H1 (cell line): Measurements from ENCODE around the gene ACBD6. TPM values are rescaled to one million over a fixed set of nuclear protein-coding genes. Genes with fewer than 3 reads are reported as not detected.

ENCODE experiments used
- CTCF ChIA-PET: fragments of 300-600 bp; sonication (Branson Sonifier 250); formaldehyde crosslinking; loops from one replicate; lab custom pipeline; 2021; ENCODE audit not compliant: partially characterized antibody; lab: Charles Lee
- POLR2A ChIA-PET: fragments of 300-600 bp; sonication (Branson Sonifier 250); formaldehyde crosslinking; loops from one replicate; lab custom pipeline; 2021; ENCODE audit warnings: inconsistent platforms; ENCODE audit not compliant: partially characterized antibody; lab: Charles Lee
- DNase-seq, 2 experiments: peaks; one replicate each; pipeline versions ENCODE4 v3.0.0 to v3.0.0-alpha.2; 2010 to 2022; ENCODE audit warnings: low spot score in 2 of 2, low read depth in 1 of 2, mixed read lengths in 1 of 2
- FAIRE-seq: peaks from 2 replicates; lab custom pipeline; 2011; peaks lifted over from hg19 to GRCh38; lab: Jason Lieb, UNC
- H2AFZ ChIP-seq: 2 replicates; pipeline ENCODE4 v1.8.1; 2012; ENCODE audit warnings: low read length, inconsistent platforms
- H2AK5ac ChIP-seq: 2 replicates; pipeline ENCODE4 v1.6.1; 2013; ENCODE audit warnings: low read depth, low read length
- H2BK120ac ChIP-seq: replicated peaks from 2 replicates; pipeline ENCODE3; 2013; ENCODE audit warnings: low read depth, low read length, inconsistent platforms
- H2BK12ac ChIP-seq: 2 replicates; pipeline ENCODE4 v1.6.1; 2013; ENCODE audit warnings: low read depth, low read length
- H2BK15ac ChIP-seq: 2 replicates; pipeline ENCODE4 v1.6.1; 2013; ENCODE audit warnings: low read length
- H2BK20ac ChIP-seq: 2 replicates; pipeline ENCODE4 v1.6.1; 2013; ENCODE audit warnings: low read length
- H2BK5ac ChIP-seq: 2 replicates; pipeline ENCODE4 v1.6.1; 2013; ENCODE audit warnings: low read depth, low read length
- H3K14ac ChIP-seq: 2 replicates; pipeline ENCODE4 v1.6.1; 2013; ENCODE audit warnings: inconsistent platforms; ENCODE audit not compliant: insufficient read length
- H3K18ac ChIP-seq: 2 replicates; pipeline ENCODE4 v1.6.1; 2013; ENCODE audit warnings: low read length; ENCODE audit errors: extremely low read depth
- H3K23ac ChIP-seq: 2 replicates; pipeline ENCODE4 v1.6.1; 2013; ENCODE audit warnings: inconsistent platforms; ENCODE audit not compliant: insufficient read length
- H3K23me2 ChIP-seq: 2 replicates; pipeline ENCODE4 v1.6.1; 2013; ENCODE audit warnings: low read depth, low read length
- H3K27ac ChIP-seq: 2 replicates; pipeline ENCODE4 v1.6.1; 2011; ENCODE audit warnings: low read depth, low read length, inconsistent platforms
- H3K27me3 ChIP-seq, 4 experiments: replicated peaks in 1 of 4; 1 replicate in 1 of 4; 2 replicates in 3 of 4; pipeline versions ENCODE4 v1.6.1 to v1.8.1; 2011 to 2013; ENCODE audit warnings: low read length in 3 of 4, mild to moderate bottlenecking in 3 of 4, inconsistent platforms in 2 of 4, mixed read lengths in 2 of 4, moderate library complexity in 1 of 4; ENCODE audit not compliant: control insufficient read depth in 3 of 4, insufficient read depth in 3 of 4; ENCODE audit errors: extremely low read depth in 1 of 4
- H3K36me3 ChIP-seq, 4 experiments: 2 replicates each; pipeline versions ENCODE4 v1.6.1 to v1.8.1; 2011 to 2013; ENCODE audit warnings: mild to moderate bottlenecking in 4 of 4, low read length in 3 of 4, moderate library complexity in 2 of 4, control low read depth in 1 of 4, inconsistent platforms in 1 of 4; ENCODE audit not compliant: insufficient read depth in 4 of 4, control insufficient read depth in 2 of 4
- H3K4ac ChIP-seq: replicated peaks from 2 replicates; pipeline ENCODE3; 2013; ENCODE audit warnings: low read length, low read depth, mixed read lengths, inconsistent platforms; ENCODE audit not compliant: insufficient read length
- H3K4me1 ChIP-seq, 4 experiments: replicated peaks in 1 of 4; 1 replicate in 1 of 4; 2 replicates in 3 of 4; pipeline versions ENCODE4 v1.6.1 to v1.8.1; 2011 to 2013; ENCODE audit warnings: low read length in 3 of 4, inconsistent platforms in 2 of 4, mixed read lengths in 1 of 4; ENCODE audit not compliant: insufficient read depth in 4 of 4, control insufficient read depth in 3 of 4
- H3K4me2 ChIP-seq, 2 experiments: 2 replicates each; pipeline versions ENCODE4 v1.6.1 to v1.8.1; 2011 to 2013; ENCODE audit warnings: low read depth in 2 of 2, low read length in 2 of 2, control low read depth in 1 of 2, inconsistent platforms in 1 of 2, mild to moderate bottlenecking in 1 of 2; ENCODE audit not compliant: insufficient read depth in 1 of 2
- H3K4me3 ChIP-seq, 4 experiments: fragments of 200-600, 300-600 bp in 1 of 4; sonication (generic), shearing (Covaris generic), sonication (Bioruptor Twin) in 1 of 4; 2 replicates each; pipeline versions ENCODE4 v1.5.1 to v1.8.1; 2011 to 2016; ENCODE audit warnings: low read length in 4 of 4, low read depth in 3 of 4, control low read depth in 2 of 4, inconsistent platforms in 2 of 4, mild to moderate bottlenecking in 2 of 4, mixed read lengths in 1 of 4, moderate library complexity in 1 of 4; ENCODE audit not compliant: insufficient read depth in 2 of 4; ENCODE audit errors: extremely low read depth in 1 of 4
- H3K56ac ChIP-seq: replicated peaks from 2 replicates; pipeline ENCODE3; 2013; ENCODE audit warnings: low read depth, mild to moderate bottlenecking, mixed read lengths, low read length, inconsistent platforms; ENCODE audit not compliant: insufficient read length
- H3K79me1 ChIP-seq: 2 replicates; pipeline ENCODE4 v1.6.1; 2013; ENCODE audit warnings: low read depth, low read length, control low read depth
- H3K79me2 ChIP-seq, 2 experiments: 2 replicates each; pipeline versions ENCODE4 v1.6.1 to v1.8.1; 2012 to 2013; ENCODE audit warnings: low read length in 2 of 2, mild to moderate bottlenecking in 2 of 2, inconsistent platforms in 1 of 2; ENCODE audit not compliant: insufficient read depth in 2 of 2, control insufficient read depth in 1 of 2
- H3K9ac ChIP-seq, 4 experiments: replicated peaks in 1 of 4; 1 replicate in 1 of 4; 2 replicates in 3 of 4; pipeline versions ENCODE4 v1.6.1 to v1.8.1; 2011 to 2013; ENCODE audit warnings: low read depth in 3 of 4, low read length in 3 of 4, control low read depth in 2 of 4, mild to moderate bottlenecking in 2 of 4, moderate library complexity in 2 of 4, inconsistent platforms in 1 of 4; ENCODE audit errors: extremely low read depth in 1 of 4
- H3K9me3 ChIP-seq, 2 experiments: 2 replicates each; pipeline versions ENCODE4 v1.6.1 to v1.8.1; 2012 to 2013; ENCODE audit warnings: mild to moderate bottlenecking in 2 of 2, moderate library complexity in 2 of 2, control low read depth in 1 of 2, inconsistent platforms in 1 of 2, low read depth in 1 of 2, low read length in 1 of 2, mixed read lengths in 1 of 2; ENCODE audit not compliant: insufficient read depth in 2 of 2
- H4K20me1 ChIP-seq, 2 experiments: replicated peaks in 1 of 2; 2 replicates each; pipeline versions ENCODE3 to v1.8.1; 2011 to 2013; ENCODE audit warnings: inconsistent platforms in 2 of 2, low read length in 2 of 2, mild to moderate bottlenecking in 1 of 2; ENCODE audit not compliant: insufficient read depth in 2 of 2, control insufficient read depth in 1 of 2
- H4K5ac ChIP-seq: 2 replicates; pipeline ENCODE4 v1.6.1; 2013; ENCODE audit warnings: low read length, low read depth, mixed read lengths, inconsistent platforms; ENCODE audit not compliant: insufficient read length
- H4K8ac ChIP-seq: 2 replicates; pipeline ENCODE4 v1.8.0; 2013; ENCODE audit warnings: mild to moderate bottlenecking, moderate library complexity, low read length, inconsistent platforms; ENCODE audit not compliant: insufficient read depth; ENCODE audit errors: extremely low read depth
- H4K91ac ChIP-seq: replicated peaks from 2 replicates; pipeline ENCODE3; 2013; ENCODE audit warnings: low read length, mixed read lengths, inconsistent platforms; ENCODE audit not compliant: insufficient read length
- ATF2 ChIP-seq: IDR thresholded peaks from 2 replicates; pipeline ENCODE4 v1.6.1; 2012; ENCODE audit warnings: low read length, inconsistent platforms
- BCL11A ChIP-seq, 2 experiments: IDR thresholded peaks; one replicate each; pipeline ENCODE4 v1.6.1; 2011; ENCODE audit warnings: low read depth in 2 of 2, low read length in 2 of 2, mild to moderate bottlenecking in 2 of 2
- CBX8 ChIP-seq: fragments of 300-800, 300-1000 bp; sonication (generic); IDR thresholded peaks from 2 replicates; pipeline ENCODE4 v1.7.1; 2016; ENCODE audit warnings: low read depth, low read length, borderline replicate concordance
- EP300 ChIP-seq, 2 experiments: IDR thresholded peaks; 1 replicate in 1 of 2; 2 replicates in 1 of 2; pipeline ENCODE4 v1.6.1; 2011 to 2012; ENCODE audit warnings: low read depth in 2 of 2, low read length in 2 of 2, mild to moderate bottlenecking in 2 of 2, borderline replicate concordance in 1 of 2, inconsistent platforms in 1 of 2, moderate library complexity in 1 of 2
- PHF8 ChIP-seq: fragments of 200-600 bp; sonication (generic); conservative IDR thresholded peaks from 2 replicates; pipeline ENCODE4 v1.7.1; 2012; ENCODE audit warnings: low read depth, mild to moderate bottlenecking, inconsistent platforms, low read length, moderate library complexity
- POU5F1 ChIP-seq: IDR thresholded peaks from 2 replicates; pipeline ENCODE4 v1.6.1; 2011; ENCODE audit warnings: low read depth, mild to moderate bottlenecking, low read length, moderate library complexity
- RBBP5 ChIP-seq: IDR thresholded peaks from 2 replicates; pipeline ENCODE4 v1.7.1; 2012; ENCODE audit warnings: low read depth, mild to moderate bottlenecking, inconsistent platforms, low read length, moderate library complexity, borderline replicate concordance
- RXRA ChIP-seq: IDR thresholded peaks from 2 replicates; pipeline ENCODE4 v1.6.1; 2011; ENCODE audit warnings: low read depth, mild to moderate bottlenecking, low read length, moderate library complexity; ENCODE audit not compliant: insufficient read depth
- SIRT6 ChIP-seq: IDR thresholded peaks from one replicate; pipeline ENCODE4 v1.7.1; 2012; ENCODE audit warnings: low read length, inconsistent platforms
- WGBS, 2 experiments: shearing (Covaris generic) in 1 of 2; methylation state at CpG; one replicate each; pipeline versions ENCODE4 v1.1.6 to v1.1.7; 2013 to 2015; ENCODE audit warnings: low lambda C conversion rate in 2 of 2, mixed read lengths in 2 of 2, inconsistent platforms in 1 of 2, low coverage in 1 of 2, missing lambda C conversion rate in 1 of 2; ENCODE audit not compliant: insufficient replicate concordance in 2 of 2, insufficient coverage in 1 of 2, insufficient read length in 1 of 2; ENCODE audit errors: extremely low coverage in 1 of 2, missing lambda C conversion rate in 1 of 2; 5-methylcytosine and 5-hydroxymethylcytosine counted together
- polyA plus RNA-seq, 7 experiments: library from polyadenylated mRNA; depleted of rRNA in 3 of 7; stranded (reverse) in 5 of 7; unstranded in 2 of 7; fragments of >200 nt in 5 of 7; fragments of 200-250 nt in 2 of 7; gene quantifications; 1 replicate in 5 of 7; 2 replicates in 1 of 7; 4 replicates in 1 of 7; pipeline versions ENCODE4 v1.2.1 to v1.2.3, GENCODE V29; 2011 to 2013; ENCODE audit warnings: missing spikeins in 2 of 7, mixed read lengths in 2 of 7
- total RNA-seq: library from RNA; stranded (reverse); fragmentation: NEBNext Ultra II Directional; extraction: Animal tissue kit (Norgen Biotek cat#: 25700); gene quantifications from 2 replicates; pipeline ENCODE4 v1.2.1, GENCODE V29; 2021

Gene ACBD6
- total and polyA plus RNA-seq, 2 of the 8 experiments (the other 6 are each of a cell fraction or from before 2014, with no cell fraction given) = 52.0 to 67.7 TPM

DNA sequence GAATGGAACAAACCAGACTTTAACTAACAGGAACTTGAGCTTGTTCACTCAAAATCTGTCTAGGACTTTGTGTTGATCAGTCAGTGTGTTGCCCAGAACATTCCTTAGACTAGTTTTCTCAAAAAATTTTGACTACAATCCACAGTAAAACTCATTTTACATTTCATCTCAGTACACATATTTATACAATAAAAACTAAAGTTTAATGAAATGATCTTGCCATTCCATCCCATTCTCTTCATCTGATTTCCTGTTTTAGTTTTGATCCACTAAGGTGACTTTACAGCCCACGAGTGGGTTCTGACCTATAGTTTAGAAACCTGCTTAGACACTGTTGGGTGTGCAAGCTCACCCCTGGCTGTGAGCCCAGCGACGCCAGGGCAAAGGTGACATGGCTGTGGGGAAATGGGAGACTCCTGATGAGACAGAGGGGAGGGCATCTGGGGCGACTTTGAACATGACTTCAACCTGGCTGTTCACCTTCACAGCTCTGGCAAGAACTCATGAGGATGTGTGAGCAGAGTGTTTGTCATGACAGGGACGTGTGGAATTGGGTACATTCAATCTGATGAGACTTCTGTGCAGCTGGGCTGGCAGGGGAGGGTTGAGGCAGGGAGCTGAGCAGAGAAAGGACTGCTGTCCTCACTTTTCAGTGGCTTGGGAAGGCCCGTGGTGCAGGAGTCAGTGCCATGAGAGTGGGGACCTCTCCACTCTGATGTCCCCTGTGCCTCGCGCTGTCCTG, 231.7 kb downstream of the ACBD6 start:
- Histone ChIP-seq H2BK12ac (peak overlapping the region; percentile 63; the same call in 1 of the 2 replicates), H3K36me3 (peaks cover 0 to 6% (median 3%) of the 10 kb centered on the region in 4 experiments; a peak in 5 of 8 replicates), H3K23ac (no peak overlapping the region), H4K91ac (peak overlapping the region; percentile 20), H3K27ac (no peak overlapping the region), H2AK5ac (0 out of 2 replicates have a peak overlapping the region, but pooled peaks have one; percentile 19), H3K4me3 (no peak overlapping the region), H3K9me3 (peaks cover 0 to 2% of the 10 kb centered on the region in 2 experiments; a peak in 1 of 4 replicates), H4K5ac (no peak overlapping the region), H3K23me2 (no peaks in the 10 kb centered on the region), H3K4ac (no peak overlapping the region), H3K56ac (no peak overlapping the region), H3K14ac (no peak overlapping the region), H2BK20ac (no peak overlapping the region; the same call in 1 of the 2 replicates), H2BK15ac (peak overlapping the region; percentile 36; the same call in 1 of the 2 replicates), H3K79me1 (no peaks in the 10 kb centered on the region), H2BK120ac (no peak overlapping the region), H4K20me1 (no peaks in the 10 kb centered on the region), H3K18ac (peak overlapping the region; percentile 64), H3K4me1 (peaks cover 15 to 44% (median 29%) of the 10 kb centered on the region in 4 experiments), H3K79me2 (no peaks in the 10 kb centered on the region), H4K8ac (no peak overlapping the region), H3K27me3 (no peaks in the 10 kb centered on the region; a peak in 1 of 7 replicates), H3K9ac (no peak overlapping the region; a peak in 1 of 7 replicates), H2AFZ (no peak overlapping the region), H2BK5ac (peak overlapping the region; percentile 68; the same call in 1 of the 2 replicates), H3K4me2 (peak overlapping the region in 1 of 2 experiments; percentile 22; a peak in 1 of 4 replicates)
- POLR2A ChIA-PET = interaction anchor here (0.9 to 2.5 kb wide), 6 partner anchors 14 to 83 kb away, joined by 3 to 17 read pairs (median 3); no protein-coding TSS in a partner anchor
- FAIRE-seq (no peak), DNase-seq (peak in 1 of 2 experiments; percentile 44)
- 86% methylated on average over 8 of the region's 8 CpGs; no CpG with 5 or more reads in 1 of the 2 experiments for WGBS, 2 experiments
- CTCF ChIA-PET = interaction anchor here (0.6 to 11.1 kb wide), 28 partner anchors 12 to 212 kb away, joined by 3 to 244 read pairs (median 4); no protein-coding TSS in a partner anchor
- TF ChIP-seq POU5F1 = no peak
- TF ChIP-seq EP300 (IDR thresholded peaks at IDR 0.05; ENCODE audit: borderline replicate concordance in 1 of 2, low read depth in 2 of 2, low read length in 2 of 2) = no peak
- no peak for TF ChIP-seq ATF2
- no peak for TF ChIP-seq SIRT6
- TF ChIP-seq CBX8 = no peak
- TF ChIP-seq BCL11A (IDR thresholded peaks at IDR 0.05; ENCODE audit: low read depth in 2 of 2, low read length in 2 of 2) = no peak
- TF ChIP-seq RXRA = no peak
- no peak for TF ChIP-seq RBBP5
- no peak for TF ChIP-seq PHF8
